HG03558 (cell line): Measurements from ENCODE around the gene NOP9.

Source experiments
- ATAC-seq: cut with Tn5 transposase; IDR thresholded peaks from one replicate; pipeline ENCODE4 v1.9.1; 2021; ENCODE audit warnings: moderate number of reproducible peaks; ENCODE audit not compliant: unreplicated experiment; ENCODE audit errors: extremely low read depth

The NOP9 gene

DNA sequence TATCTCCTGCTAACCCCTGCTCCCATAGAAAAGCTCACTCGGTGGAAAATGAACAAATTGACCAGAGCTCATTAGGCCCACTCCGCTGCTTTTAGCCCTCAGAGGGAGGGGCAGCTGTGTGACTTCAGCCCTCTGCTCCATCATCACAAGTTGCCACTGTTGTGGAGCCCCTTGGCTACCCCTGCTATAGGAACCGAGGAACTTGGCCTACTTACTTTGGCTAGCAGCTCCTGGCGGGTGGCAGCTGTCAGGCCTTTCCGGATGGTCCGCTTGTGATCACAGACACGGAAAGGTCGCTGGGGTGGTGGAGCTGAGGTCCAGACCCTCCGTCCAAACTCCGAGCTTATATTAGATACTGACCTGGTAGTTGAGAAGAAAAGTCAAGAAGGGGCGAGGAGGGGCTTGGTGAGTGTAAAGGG is 7.5 kb downstream of the NOP9 start:
- no peak for ATAC-seq

DNA sequence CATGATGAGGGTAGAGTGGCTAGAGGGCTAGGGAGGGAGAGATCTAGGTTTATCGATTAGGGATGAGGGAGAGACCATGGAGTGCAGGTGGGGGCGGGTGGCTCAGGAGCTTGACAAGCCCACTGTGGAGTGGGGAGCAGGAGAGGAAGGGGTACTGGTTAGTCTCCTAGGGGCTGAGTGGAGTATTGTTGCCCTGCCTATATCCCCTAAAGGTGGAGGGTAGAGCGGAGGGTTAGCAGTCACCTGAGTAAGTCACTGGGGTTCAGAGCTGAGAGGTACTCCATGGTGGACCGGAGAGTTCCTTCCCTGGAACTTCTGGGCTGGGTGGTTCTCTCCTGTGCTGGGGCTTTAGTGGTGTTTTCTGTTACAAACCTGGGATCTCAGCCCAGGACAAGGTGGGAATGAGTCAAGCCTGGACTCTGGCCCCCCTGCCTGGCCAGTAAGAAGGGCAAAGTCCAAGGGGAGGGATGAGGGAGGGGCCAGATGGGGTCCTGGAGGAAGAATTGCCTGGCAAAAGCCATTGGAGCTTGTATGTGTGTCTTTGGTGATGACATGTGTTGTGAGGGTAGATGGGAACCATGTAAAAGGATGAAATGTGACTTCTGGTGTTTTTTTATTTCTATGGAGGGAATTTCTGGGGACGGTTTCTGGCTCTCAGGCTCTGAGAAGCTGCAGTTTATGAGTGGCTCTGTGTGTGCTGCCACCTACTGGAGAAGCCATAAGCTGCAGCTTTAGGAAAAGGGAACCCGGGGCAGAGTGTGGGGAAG is 8.1 kb downstream of the NOP9 start, which contains the start of gene CIDEB:
CIDEB (minus strand) TSS at position 403 of the 767 bp plus-strand sequence; CDS start at position 284, 119 bp downstream.
- ATAC-seq: no peak

DNA sequence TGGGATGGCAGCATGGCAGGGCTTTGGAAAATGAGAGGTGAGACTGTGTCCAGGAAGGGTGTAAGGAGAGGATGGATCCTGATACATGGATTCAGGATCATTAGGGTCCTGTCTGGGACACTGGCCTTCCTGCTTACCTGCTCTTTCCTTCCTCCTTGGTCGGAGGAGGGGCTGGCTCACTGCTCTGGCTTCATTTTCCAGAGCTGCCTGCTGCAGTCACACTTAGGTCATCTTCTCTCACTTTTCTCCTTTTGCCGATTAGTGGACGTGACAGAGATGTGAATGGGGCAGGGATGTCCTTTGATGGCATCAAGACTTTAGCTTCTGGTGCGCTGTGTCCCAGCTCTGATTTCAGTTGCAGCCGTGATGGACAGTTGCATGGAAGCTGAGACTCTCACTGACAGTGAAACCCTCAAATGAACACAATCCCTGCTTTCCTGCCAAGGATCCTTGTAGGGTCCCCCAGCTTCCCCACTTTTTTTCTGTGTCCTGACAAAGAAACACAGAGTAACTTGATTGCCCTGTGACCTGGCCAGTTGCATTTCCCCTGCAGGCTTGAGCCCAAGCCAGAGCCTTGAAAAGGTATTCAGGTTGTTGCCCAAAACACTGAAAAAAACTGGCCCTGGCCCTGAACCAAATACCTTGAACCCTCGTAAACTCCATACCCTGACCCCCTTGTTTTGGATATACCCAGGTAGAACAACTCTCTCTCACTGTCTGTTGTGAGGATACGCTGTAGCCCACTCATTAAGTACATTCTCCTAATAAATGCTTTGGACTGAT is 8.9 kb downstream of the NOP9 start:
- no peak for ATAC-seq

DNA sequence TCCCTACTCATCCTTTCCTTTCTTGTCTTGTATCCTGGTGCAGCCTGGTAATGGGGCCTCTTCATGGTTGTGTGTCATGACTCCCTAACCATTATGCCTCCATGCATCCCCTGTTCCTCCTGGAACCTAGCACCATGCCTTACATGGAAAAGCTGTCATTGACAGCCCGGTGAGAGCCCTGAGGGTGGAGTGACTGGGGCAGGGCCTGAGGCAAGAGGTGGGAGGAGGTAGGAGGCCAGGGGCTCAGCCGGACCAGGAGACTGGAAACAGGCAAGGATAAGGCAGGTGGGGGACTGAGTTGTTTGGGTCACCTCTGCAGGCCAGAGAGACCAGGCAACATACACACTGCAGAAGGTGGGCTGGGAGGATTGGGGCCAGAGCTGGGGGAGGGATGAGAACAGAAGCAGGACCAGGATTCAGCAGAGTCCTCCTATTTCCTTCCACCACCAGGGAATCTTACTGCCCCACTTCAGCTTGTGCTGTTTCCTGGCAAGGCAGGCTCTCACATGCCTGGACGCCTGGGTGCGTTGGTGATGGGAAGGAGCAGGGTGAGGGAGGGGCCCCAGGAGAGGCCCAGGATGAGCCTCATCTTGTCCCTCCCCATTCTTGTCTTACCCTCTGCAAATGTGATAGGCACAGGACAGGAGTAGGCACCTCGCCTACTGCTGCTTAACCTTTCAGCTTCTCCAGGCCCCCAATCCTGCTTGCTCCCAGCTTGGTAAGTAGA is 10.1 kb downstream of the NOP9 start, which contains the start of gene LTB4R2:
LTB4R2 (plus strand) TSS at position 603 of the 727 bp plus-strand sequence. CDS start 525 bp downstream, outside the sequence.
- no peak for ATAC-seq

DNA sequence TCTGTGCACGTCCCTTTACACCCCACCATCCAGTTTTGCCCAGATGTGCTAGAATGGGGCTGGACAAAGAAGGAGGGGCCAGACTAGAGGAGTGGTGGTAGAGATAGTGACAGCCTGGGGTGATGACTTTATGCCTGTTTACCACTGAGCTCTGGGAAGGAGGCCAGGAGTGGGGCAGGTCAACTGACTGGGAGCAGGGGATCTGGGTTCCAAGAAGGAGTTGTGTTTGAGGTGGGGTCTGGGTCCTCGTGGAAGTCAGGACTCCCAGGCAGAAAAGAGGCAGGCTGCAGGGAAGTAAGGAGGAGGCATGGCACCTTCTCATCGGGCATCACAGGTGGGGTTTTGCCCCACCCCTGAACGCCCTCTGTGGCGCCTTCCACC is 10.6 kb downstream of the NOP9 start:
- ATAC-seq: no peak

DNA sequence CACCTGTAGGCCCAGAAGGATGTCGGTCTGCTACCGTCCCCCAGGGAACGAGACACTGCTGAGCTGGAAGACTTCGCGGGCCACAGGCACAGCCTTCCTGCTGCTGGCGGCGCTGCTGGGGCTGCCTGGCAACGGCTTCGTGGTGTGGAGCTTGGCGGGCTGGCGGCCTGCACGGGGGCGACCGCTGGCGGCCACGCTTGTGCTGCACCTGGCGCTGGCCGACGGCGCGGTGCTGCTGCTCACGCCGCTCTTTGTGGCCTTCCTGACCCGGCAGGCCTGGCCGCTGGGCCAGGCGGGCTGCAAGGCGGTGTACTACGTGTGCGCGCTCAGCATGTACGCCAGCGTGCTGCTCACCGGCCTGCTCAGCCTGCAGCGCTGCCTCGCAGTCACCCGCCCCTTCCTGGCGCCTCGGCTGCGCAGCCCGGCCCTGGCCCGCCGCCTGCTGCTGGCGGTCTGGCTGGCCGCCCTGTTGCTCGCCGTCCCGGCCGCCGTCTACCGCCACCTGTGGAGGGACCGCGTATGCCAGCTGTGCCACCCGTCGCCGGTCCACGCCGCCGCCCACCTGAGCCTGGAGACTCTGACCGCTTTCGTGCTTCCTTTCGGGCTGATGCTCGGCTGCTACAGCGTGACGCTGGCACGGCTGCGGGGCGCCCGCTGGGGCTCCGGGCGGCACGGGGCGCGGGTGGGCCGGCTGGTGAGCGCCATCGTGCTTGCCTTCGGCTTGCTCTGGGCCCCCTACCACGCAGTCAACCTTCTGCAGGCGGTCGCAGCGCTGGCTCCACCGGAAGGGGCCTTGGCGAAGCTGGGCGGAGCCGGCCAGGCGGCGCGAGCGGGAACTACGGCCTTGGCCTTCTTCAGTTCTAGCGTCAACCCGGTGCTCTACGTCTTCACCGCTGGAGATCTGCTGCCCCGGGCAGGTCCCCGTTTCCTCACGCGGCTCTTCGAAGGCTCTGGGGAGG is 11.3 kb downstream of the NOP9 start, which contains the start of gene LTB4R:
LTB4R (plus strand) TSS at position 857 of the 959 bp plus-strand sequence. CDS start 4,150 bp downstream, outside the sequence.
- peak; percentile 50 for ATAC-seq

DNA sequence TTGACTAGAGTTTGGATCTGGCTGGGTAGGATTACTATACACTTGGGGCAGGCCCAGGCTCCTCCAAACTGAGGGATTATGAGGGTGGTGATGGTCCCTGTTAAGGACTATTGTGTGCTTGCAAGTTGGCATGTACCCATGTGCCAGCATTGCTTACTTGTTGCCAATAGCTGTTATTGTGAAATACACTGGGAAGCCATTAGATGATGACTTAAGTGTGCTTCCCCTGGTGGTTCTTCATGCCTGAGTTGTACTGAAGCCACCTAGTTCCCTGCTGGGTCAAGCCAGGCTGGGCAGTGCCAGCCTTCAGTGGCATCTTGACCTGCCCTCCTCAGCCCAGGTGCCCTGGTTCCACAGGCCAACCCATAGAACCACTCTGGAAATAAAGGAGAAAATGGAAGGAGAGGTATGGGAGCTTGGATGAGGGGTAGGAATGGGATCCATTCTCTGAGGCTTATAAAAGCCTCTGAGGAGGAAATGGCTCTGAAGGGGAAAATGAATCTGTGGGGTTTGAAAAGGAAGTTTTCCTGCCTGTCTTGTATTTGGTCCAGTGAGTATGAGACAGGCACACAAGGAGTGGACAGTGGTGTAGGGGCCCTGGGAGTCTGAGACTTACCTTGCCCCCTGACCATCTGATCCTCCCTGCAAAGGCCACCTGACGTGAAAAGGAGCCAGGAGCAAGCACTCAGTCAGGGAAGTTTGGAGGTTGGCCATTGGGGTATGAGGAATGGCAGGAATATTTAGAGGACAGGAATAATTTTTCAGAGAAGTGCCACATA is 12.4 kb downstream of the NOP9 start:
- ATAC-seq: no peak

DNA sequence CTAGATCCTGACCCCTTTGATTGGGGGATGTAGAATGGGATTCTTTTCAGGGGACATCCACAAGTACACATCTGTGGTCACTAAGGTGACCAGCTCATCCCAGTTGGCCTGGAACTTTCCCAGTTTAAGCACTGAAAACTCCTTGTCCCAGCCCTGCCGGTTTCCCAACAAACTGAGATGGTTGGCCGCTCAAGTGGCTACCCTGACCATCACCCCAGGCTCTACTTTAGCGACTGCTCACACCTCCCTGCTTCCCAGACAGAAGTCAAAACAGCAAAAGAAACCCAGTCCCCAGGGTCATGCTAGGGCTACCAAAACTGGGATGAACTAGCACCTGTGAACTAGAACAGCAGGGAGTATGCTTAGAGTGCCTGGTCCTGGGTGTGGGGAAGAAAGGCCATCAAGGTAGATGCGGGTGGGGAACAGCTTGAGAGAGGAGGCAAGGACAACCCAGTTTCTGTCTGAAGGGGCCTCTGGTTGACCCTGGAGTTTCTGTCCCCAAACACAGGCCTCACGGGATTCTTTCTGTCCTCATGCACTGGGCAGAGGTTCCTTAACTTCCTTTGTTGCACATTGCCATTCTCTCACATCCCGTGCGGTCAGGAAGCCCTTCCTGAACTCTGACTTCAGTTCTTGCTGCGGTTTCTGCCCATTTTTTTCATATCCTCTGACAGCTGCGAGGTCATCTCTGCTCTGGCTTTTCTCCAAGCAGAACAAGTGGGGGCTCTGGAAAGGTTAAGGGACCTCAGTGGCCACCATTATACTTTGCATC is 13.3 kb downstream of the NOP9 start:
- no peak for ATAC-seq

DNA sequence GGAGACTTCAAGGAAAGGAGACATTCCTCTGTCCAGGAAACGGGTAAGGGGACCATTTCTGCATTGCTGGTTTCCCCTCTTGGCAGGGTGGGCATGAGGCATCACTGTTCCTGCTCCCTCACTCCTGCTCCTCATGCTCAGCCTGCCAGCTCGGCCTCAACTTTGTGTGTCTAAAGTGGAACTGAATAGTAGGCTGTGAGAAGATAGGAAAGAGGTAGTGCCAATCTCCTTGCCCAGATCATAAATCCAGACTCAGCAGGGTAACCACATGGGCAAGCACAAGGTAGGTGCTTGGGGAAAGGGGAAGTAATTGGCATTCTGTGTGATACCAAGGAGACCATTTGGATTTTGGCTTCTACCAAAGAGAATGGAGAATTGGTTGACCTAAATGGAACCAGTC is 14.3 kb downstream of the NOP9 start:
- no peak for ATAC-seq

DNA sequence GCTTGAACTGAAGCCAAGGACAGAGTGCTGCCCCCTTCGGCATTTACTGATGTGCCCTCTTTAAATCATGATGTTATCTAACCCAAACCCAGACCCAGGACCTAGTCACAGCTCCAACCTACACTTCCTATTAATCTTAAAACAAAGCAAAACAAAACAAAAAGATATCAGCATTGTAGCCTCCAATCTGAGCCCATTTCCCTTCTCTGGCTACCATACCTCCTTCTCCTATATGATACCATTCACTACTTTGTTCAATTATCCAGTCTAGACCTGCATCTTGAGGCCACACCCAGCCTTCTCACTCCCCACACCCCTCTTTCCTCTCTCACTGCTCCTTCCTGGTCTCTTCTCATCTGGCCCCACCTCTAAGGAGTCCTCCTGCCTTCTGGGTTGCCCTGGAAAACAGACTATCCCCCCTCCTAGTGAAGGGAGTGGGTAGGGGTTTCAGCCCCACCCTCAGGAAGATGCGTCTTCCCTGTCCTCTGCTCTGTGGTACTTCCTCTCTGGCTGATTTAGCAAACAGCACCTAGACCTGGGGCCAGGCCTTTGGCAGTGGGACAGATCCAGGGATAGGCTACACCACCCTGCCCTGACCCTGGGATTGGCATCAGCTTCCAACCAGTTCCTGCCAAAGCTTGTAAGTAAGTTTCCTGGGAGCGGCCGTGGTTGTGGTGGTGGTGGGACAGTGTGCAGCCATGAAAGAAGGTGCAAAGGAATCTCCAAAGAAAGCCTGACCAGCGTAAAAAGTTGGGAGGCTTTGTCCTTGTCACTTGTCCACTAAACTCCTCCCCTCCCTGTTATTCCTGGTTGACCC is 14.9 kb downstream of the NOP9 start:
- ATAC-seq: no peak

DNA sequence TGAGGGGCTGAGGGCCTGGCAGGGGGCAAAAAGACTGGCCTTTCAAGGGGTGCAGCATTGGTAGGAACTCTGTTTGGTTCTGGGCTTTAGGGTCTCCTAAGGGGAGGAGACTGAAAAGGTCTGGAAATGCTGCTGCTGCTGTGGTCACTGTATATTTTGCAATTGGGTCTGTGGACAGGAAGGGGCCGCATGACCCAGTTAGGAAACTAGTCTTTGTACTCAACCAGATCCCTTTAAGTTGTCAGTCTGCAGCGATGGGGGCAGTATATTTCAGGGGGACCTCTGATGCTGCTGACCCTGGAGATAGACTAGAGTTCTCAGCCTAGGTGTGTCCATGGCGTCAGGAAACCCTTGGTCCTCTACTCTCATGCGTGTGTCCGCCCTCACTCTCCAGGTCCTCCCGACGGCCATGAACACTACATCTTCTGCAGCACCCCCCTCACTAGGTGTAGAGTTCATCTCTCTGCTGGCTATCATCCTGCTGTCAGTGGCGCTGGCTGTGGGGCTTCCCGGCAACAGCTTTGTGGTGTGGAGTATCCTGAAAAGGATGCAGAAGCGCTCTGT is 15.7 kb downstream of the NOP9 start:
- no peak for ATAC-seq

DNA sequence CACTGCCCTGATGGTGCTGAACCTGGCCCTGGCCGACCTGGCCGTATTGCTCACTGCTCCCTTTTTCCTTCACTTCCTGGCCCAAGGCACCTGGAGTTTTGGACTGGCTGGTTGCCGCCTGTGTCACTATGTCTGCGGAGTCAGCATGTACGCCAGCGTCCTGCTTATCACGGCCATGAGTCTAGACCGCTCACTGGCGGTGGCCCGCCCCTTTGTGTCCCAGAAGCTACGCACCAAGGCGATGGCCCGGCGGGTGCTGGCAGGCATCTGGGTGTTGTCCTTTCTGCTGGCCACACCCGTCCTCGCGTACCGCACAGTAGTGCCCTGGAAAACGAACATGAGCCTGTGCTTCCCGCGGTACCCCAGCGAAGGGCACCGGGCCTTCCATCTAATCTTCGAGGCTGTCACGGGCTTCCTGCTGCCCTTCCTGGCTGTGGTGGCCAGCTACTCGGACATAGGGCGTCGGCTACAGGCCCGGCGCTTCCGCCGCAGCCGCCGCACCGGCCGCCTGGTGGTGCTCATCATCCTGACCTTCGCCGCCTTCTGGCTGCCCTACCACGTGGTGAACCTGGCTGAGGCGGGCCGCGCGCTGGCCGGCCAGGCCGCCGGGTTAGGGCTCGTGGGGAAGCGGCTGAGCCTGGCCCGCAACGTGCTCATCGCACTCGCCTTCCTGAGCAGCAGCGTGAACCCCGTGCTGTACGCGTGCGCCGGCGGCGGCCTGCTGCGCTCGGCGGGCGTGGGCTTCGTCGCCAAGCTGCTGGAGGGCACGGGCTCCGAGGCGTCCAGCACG is 16.4 kb downstream of the NOP9 start:
- ATAC-seq: no peak

DNA sequence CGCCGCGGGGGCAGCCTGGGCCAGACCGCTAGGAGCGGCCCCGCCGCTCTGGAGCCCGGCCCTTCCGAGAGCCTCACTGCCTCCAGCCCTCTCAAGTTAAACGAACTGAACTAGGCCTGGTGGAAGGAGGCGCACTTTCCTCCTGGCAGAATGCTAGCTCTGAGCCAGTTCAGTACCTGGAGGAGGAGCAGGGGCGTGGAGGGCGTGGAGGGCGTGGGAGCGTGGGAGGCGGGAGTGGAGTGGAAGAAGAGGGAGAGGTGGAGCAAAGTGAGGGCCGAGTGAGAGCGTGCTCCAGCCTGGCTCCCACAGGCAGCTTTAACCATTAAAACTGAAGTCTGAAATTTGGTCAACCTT is 16.9 kb downstream of the NOP9 start:
- no peak for ATAC-seq

DNA sequence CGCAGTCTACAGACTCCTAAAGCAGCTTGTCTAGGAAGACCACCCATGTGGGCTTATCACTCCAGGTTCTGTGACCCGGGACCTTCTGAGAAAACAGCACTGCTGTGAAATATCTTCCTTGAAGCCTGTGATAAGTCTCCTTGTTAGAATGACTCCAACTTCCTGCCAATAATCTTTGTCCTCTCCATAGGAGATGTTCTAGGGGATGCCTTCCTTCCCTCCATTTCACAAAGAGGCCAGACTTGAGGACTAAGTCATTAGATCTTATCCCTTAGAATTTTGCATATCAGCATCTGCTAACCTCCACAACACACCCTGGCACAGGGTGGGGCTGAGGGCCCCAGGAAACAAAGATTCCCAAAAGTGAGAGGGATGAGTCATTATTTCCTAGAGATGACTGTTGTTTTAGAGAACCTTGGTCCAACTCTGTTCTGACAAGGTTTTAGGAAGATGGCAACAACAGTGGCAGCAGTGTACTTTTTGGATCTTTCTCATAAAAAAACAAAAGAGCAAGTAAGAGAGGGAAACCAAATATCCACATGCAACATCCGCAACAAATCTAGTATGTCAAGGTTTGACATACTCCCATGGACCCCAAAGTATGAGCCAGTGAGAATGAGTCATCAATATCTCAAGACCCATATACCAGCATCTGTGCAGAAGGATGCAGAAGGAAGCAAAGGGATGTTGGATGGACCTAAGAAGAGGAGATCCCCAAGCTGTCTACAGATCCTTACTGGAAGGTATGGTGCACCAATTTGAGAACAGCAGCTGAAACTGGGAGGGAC is 17.7 kb downstream of the NOP9 start:
- ATAC-seq: no peak

DNA sequence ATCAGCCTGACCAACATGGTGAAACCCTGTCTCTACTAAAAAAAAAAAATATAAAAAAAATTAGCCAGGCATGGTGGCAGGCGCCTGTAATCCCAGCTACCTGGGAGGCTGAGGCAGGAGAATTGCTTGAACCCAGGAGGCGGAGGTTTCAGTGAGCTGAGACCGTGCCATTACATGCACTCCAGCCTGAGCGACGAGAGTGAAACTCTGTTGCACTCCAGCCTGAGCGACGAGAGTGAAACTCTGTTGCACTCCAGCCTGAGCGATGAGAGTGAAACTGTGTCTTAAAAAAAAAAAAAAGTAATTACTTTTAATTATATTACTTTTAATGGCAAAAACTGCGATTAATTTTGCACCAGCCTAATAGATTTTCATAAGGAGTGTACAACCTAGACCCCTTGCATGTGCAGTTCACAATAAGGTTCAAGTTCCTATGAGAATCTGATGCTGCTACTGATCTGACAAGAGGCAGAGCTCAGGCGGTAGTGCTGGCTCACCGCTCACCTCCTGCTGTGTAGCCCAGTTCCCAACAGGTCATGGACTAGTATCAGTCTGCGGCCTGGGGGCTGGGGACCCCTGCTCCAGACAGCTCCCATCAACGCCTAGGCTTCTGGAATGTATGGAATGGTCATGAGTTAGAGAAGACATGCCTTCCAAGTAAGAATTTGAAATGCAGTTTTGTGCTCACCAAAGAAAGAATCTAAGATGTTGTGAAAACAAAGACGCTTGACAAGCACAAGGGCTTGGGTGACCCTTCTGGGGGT is 21.7 kb downstream of the NOP9 start:
- no peak for ATAC-seq
